Activated CD8-positive, alpha-beta T cell treated with anti-CD3 and anti-CD28 coated beads for 36 hours (primary cell): ENCODE measurements around the gene USP47. TPM values are rescaled to one million over a fixed set of nuclear protein-coding genes. Genes with fewer than 3 reads are reported as not detected.

ENCODE experiments used
- ATAC-seq: fragments of 200-7000 bp; cut with Tn5 transposase; one replicate; pipeline ENCODE4 v1.10.0; 2021; ENCODE audit warnings: mild to moderate bottlenecking, moderate library complexity
- CTCF ChIA-PET: fragments of 350-600 bp; sonication (Branson Sonifier 250); formaldehyde crosslinking; loops from one replicate; lab custom pipeline; 2021; ENCODE audit warnings: antibody characterized with exemption; lab: Charles Lee
- POLR2A ChIA-PET: fragments of 350-600 bp; sonication (Branson Sonifier 250); formaldehyde crosslinking; loops from one replicate; lab custom pipeline; 2021; ENCODE audit warnings: antibody characterized with exemption; lab: Charles Lee
- DNase-seq: peaks from one replicate; pipeline ENCODE4 v3.0.0-alpha.2; 2020
- H3K27ac Mint-ChIP-seq: one replicate; pipeline ENCODE4 v1.8.0; 2021; ENCODE audit warnings: mild to moderate bottlenecking, mixed read lengths
- H3K27me3 Mint-ChIP-seq: one replicate; pipeline ENCODE4 v1.8.0; 2021; ENCODE audit warnings: mixed read lengths
- H3K36me3 Mint-ChIP-seq: one replicate; pipeline ENCODE4 v1.8.0; 2021; ENCODE audit warnings: low read depth, mixed read lengths
- H3K4me1 Mint-ChIP-seq: one replicate; pipeline ENCODE4 v1.8.0; 2021; ENCODE audit warnings: low read depth, mixed read lengths
- H3K4me3 Mint-ChIP-seq: one replicate; pipeline ENCODE4 v1.8.0; 2021; ENCODE audit warnings: mild to moderate bottlenecking, moderate library complexity, mixed read lengths
- H3K9me3 Mint-ChIP-seq: one replicate; pipeline ENCODE4 v1.8.0; 2021; ENCODE audit warnings: mixed read lengths
- intact Hi-C: fragments of 100-400 bp; cut with micrococcal nuclease; formaldehyde crosslinking; loops from one replicate; pipeline ENCODE4 v1.10.0; 2022
- total RNA-seq, 2 experiments: library from RNA; stranded (reverse); gene quantifications; one replicate each; pipeline ENCODE4 v1.2.3, GENCODE V29; 2021
- TF ChIP-seq, protein P1 (sequence below): fragments of 200-600 bp; IDR thresholded peaks from one replicate; pipeline ENCODE4 v1.8.0; 2022; ENCODE audit warnings: antibody characterized with exemption, mild to moderate bottlenecking

USP47 gene
- total RNA-seq, 2 experiments from 2014 or later, result 37.8 to 39.7 TPM

DNA sequence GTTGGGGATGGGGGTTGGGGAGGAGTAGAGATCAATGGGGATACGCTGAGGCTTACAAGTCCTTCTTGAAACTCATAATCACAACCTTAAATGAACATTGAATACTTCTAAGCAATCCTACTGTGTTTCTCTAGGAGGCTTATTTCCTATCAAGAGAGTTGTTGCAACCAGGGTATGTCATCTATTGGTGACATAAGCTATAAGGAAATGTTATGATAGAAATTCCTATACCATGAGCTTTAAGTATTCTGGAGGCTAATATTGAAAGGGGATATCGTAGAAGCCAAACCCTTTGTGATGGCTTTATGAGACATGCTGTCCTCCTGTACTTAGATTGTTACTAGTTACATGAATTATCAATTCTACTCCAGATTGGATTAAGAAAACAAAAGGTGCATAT, 93.8 kb downstream of the USP47 start:
- DNase-seq (no peak), ATAC-seq (no peak)
- ChIA-PET POLR2A (no interaction called here), CTCF (interaction anchor here (0.6 to 1.0 kb wide), 2 partner anchors 109 to 970 kb away, joined by 3 to 4 read pairs; no protein-coding TSS in a partner anchor)
- intact Hi-C loops, result no loop called here
- H3K9me3 Mint-ChIP-seq, result no peaks in the 10 kb centered on the region
- no peak overlapping the region for H3K4me3 Mint-ChIP-seq
- TF ChIP-seq, protein P1, sequence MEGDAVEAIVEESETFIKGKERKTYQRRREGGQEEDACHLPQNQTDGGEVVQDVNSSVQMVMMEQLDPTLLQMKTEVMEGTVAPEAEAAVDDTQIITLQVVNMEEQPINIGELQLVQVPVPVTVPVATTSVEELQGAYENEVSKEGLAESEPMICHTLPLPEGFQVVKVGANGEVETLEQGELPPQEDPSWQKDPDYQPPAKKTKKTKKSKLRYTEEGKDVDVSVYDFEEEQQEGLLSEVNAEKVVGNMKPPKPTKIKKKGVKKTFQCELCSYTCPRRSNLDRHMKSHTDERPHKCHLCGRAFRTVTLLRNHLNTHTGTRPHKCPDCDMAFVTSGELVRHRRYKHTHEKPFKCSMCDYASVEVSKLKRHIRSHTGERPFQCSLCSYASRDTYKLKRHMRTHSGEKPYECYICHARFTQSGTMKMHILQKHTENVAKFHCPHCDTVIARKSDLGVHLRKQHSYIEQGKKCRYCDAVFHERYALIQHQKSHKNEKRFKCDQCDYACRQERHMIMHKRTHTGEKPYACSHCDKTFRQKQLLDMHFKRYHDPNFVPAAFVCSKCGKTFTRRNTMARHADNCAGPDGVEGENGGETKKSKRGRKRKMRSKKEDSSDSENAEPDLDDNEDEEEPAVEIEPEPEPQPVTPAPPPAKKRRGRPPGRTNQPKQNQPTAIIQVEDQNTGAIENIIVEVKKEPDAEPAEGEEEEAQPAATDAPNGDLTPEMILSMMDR, result no peak
- H3K27me3 Mint-ChIP-seq, result no peaks in the 10 kb centered on the region
- H3K4me1 Mint-ChIP-seq, result no peaks in the 10 kb centered on the region
- peaks cover 28% of the 10 kb centered on the region for H3K36me3 Mint-ChIP-seq
- no peak overlapping the region for H3K27ac Mint-ChIP-seq

DNA sequence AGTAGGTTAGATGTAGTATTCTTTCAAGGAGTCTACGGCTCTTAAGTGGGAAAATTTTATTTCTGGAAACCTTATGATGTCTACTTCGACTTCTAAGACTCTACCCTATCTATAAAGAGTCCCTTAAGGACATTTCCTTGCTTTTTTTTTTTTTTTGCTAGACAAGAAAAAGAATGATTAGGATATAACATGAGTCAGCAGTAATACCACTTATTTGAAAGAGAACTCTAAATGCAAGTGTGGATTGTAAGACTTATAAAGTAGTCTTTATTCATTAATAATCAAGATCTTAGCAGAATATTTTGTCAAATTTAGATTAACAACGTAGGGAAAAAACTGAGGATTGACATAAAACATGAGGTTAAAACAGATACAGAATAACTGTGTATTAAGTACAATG, 95.7 kb downstream of the USP47 start:
- peaks cover 22% of the 10 kb centered on the region for H3K36me3 Mint-ChIP-seq
- POLR2A ChIA-PET, result no interaction called here
- no peak for ATAC-seq

DNA sequence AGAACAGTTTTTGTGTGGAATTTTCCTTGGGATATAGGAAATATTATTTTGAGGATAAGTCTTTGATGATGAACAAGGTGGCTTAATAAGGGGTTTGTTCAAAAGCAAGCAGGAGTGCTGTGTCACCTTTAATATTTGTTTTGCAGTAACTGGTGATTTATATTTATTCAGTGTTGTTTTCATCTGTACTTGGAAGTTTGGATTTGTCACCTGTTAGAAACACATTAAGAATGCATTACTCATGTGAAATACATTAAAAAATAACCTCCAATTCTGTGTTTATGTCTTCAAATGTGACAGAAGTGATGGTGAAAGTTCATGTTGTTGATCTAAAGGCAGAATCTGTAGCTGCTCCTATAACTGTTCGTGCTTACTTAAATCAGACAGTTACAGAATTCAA, 96.2 kb downstream of the USP47 start:
- Mint-ChIP-seq H3K4me3 (no peak overlapping the region), H3K27ac (no peak overlapping the region), H3K9me3 (no peaks in the 10 kb centered on the region), H3K27me3 (no peaks in the 10 kb centered on the region), H3K36me3 (peaks cover 27% of the 10 kb centered on the region), H3K4me1 (no peaks in the 10 kb centered on the region)
- ChIA-PET POLR2A (no interaction called here), CTCF (interaction anchor here (1.0 to 1.6 kb wide), 3 partner anchors 9 to 110 kb away, joined by 3 to 5 read pairs (median 3); no protein-coding TSS in a partner anchor)
- TF ChIP-seq, protein P1, result no peak
- no peak for ATAC-seq
- DNase-seq, result no peak
- intact Hi-C loops, result no loop called here

More for the DNA sequence above, 95.7 kb downstream of the USP47 start:
- H3K9me3 Mint-ChIP-seq, result no peaks in the 10 kb centered on the region
- H3K27me3 Mint-ChIP-seq, result no peaks in the 10 kb centered on the region
- CTCF ChIA-PET, result interaction anchor here (1.0 kb wide), 2 partner anchors 10 to 110 kb away, joined by 3 read pairs; no protein-coding TSS in a partner anchor
- H3K27ac Mint-ChIP-seq, result no peak overlapping the region
- no peak for DNase-seq
- TF ChIP-seq, protein P1, result no peak
- no peaks in the 10 kb centered on the region for H3K4me1 Mint-ChIP-seq
- intact Hi-C loops, result no loop called here
- no peak overlapping the region for H3K4me3 Mint-ChIP-seq

DNA sequence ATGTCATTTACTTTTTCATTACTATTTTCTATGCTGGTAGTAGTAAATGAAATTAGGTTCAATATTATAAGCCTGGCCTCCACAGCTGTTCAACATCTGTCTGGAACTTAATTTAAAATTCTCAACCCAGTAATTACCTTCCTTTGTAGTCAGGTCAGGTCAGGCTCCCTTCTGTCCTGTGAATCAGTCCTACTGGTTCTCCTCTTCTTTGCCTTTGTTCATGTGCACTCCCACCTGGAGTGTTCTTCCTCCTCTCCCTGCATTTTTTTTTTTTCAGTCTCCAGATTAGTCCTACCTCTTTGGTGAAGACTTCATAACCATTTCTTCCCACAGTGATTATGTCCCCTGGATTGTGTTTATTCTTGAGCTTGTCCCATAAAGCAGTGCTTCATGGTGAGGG, 98.8 kb downstream of the USP47 start:
- no peak for ATAC-seq
- Mint-ChIP-seq H3K27ac (peak overlapping the region; percentile 34), H3K4me1 (no peaks in the 10 kb centered on the region), H3K36me3 (peaks cover 32% of the 10 kb centered on the region), H3K9me3 (no peaks in the 10 kb centered on the region), H3K27me3 (no peaks in the 10 kb centered on the region), H3K4me3 (no peak overlapping the region)
- DNase-seq, result no peak
- TF ChIP-seq, protein P1, result no peak
- intact Hi-C loops, result no loop called here
- ChIA-PET POLR2A (no interaction called here), CTCF (no interaction called here)

DNA sequence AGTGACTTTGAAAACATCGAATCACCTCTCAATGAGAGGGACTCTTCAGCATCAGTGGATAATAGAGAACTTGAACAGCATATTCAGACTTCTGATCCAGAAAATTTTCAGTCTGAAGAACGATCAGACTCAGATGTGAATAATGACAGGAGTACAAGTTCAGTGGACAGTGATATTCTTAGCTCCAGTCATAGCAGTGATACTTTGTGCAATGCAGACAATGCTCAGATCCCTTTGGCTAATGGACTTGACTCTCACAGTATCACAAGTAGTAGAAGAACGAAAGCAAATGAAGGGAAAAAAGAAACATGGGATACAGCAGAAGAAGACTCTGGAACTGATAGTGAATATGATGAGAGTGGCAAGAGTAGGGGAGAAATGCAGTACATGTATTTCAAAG, 100.9 kb downstream of the USP47 start:
- TF ChIP-seq, protein P1, result no peak
- DNase-seq, result no peak
- no peak overlapping the region for H3K27ac Mint-ChIP-seq
- intact Hi-C loops, result no loop called here
- H3K27me3 Mint-ChIP-seq, result no peaks in the 10 kb centered on the region
- ChIA-PET CTCF (interaction anchor here (1.4 to 2.6 kb wide), 3 partner anchors 10 to 144 kb away, joined by 3 to 6 read pairs (median 4); no protein-coding TSS in a partner anchor), POLR2A (no interaction called here)
- H3K9me3 Mint-ChIP-seq, result no peaks in the 10 kb centered on the region
- ATAC-seq, result no peak
- no peak overlapping the region for H3K4me3 Mint-ChIP-seq
- peaks cover 29% of the 10 kb centered on the region for H3K36me3 Mint-ChIP-seq
- H3K4me1 Mint-ChIP-seq, result no peaks in the 10 kb centered on the region
